ENCODE results near the gene UBE2U.
"Not testable (repeated sequence)": the region's sequence is repeated elsewhere in the genome, so short reads cannot be mapped to it uniquely, and the experiment has no call there.

Gene UBE2U

GRCh38 chr1:64224236-64224635, 20.8 kb downstream of the UBE2U start:
- not testable (repeated sequence) for H3K27me3 ChIP-seq (ENCODE audit: control insufficient read depth in 1 of 2, insufficient read depth in 2 of 2, low read length in 2 of 2); H3K4me1 ChIP-seq (ENCODE audit: insufficient read depth, low read length); H3K4me3 ChIP-seq (ENCODE audit: low read depth in 1 of 2, low read length in 2 of 2); H3K27ac ChIP-seq (ENCODE audit: low read depth, low read length); H3K9me3 ChIP-seq (ENCODE audit: low read length); H3K9ac ChIP-seq (ENCODE audit: low read length); H3K36me3 ChIP-seq (ENCODE audit: insufficient read depth, low read length)

- Histone ChIP-seq H3K9me3 (ENCODE audit: low read length) (no peaks in the 10 kb centered on the region), H3K36me3 (ENCODE audit: insufficient read depth, low read length) (no peaks in the 10 kb centered on the region), H3K4me3 (ENCODE audit: low read depth in 1 of 2, low read length in 2 of 2) (no peak overlapping the region), H3K27ac (ENCODE audit: low read depth, low read length) (no peak overlapping the region), H3K4me1 (ENCODE audit: insufficient read depth, low read length) (no peaks in the 10 kb centered on the region), H3K9ac (ENCODE audit: low read length) (no peak overlapping the region), H3K27me3 (ENCODE audit: control insufficient read depth in 1 of 2, insufficient read depth in 2 of 2, low read length in 2 of 2) (no peaks in the 10 kb centered on the region)
Observed at GRCh38 chr1:64228167-64228957, 24.9 kb downstream of the UBE2U start.

GRCh38 chr1:64229307-64229706, 25.9 kb downstream of the UBE2U start:
- Histone ChIP-seq H3K27ac (ENCODE audit: low read depth, low read length) (no peak overlapping the region), H3K9ac (ENCODE audit: low read length) (no peak overlapping the region), H3K4me3 (ENCODE audit: low read depth in 1 of 2, low read length in 2 of 2) (no peak overlapping the region), H3K27me3 (ENCODE audit: control insufficient read depth in 1 of 2, insufficient read depth in 2 of 2, low read length in 2 of 2) (no peaks in the 10 kb centered on the region), H3K9me3 (ENCODE audit: low read length) (no peaks in the 10 kb centered on the region), H3K36me3 (ENCODE audit: insufficient read depth, low read length) (no peaks in the 10 kb centered on the region), H3K4me1 (ENCODE audit: insufficient read depth, low read length) (no peaks in the 10 kb centered on the region)

- H3K9ac ChIP-seq (ENCODE audit: low read length), result no peak overlapping the region
- H3K27me3 ChIP-seq (ENCODE audit: control insufficient read depth in 1 of 2, insufficient read depth in 2 of 2, low read length in 2 of 2), result no peaks in the 10 kb centered on the region
- H3K4me1 ChIP-seq (ENCODE audit: insufficient read depth, low read length), result no peaks in the 10 kb centered on the region
- no peak overlapping the region for H3K27ac ChIP-seq (ENCODE audit: low read depth, low read length)
- no peaks in the 10 kb centered on the region for H3K36me3 ChIP-seq (ENCODE audit: insufficient read depth, low read length)
- H3K9me3 ChIP-seq (ENCODE audit: low read length), result no peaks in the 10 kb centered on the region
- H3K4me3 ChIP-seq (ENCODE audit: low read depth in 1 of 2, low read length in 2 of 2), result no peak overlapping the region
Observed at GRCh38 chr1:64231153-64231552, 27.7 kb downstream of the UBE2U start.

- H3K27me3 ChIP-seq (ENCODE audit: control insufficient read depth in 1 of 2, insufficient read depth in 2 of 2, low read length in 2 of 2), result no peaks in the 10 kb centered on the region
- H3K36me3 ChIP-seq (ENCODE audit: insufficient read depth, low read length), result no peaks in the 10 kb centered on the region
- H3K9ac ChIP-seq (ENCODE audit: low read length), result no peak overlapping the region
- H3K4me3 ChIP-seq (ENCODE audit: low read depth in 1 of 2, low read length in 2 of 2), result no peak overlapping the region
- H3K27ac ChIP-seq (ENCODE audit: low read depth, low read length), result no peak overlapping the region
- H3K4me1 ChIP-seq (ENCODE audit: insufficient read depth, low read length), result no peaks in the 10 kb centered on the region
- H3K9me3 ChIP-seq (ENCODE audit: low read length), result no peaks in the 10 kb centered on the region
Observed at GRCh38 chr1:64231654-64232053, 28.2 kb downstream of the UBE2U start.

- Histone ChIP-seq H3K27me3 (ENCODE audit: control insufficient read depth in 1 of 2, insufficient read depth in 2 of 2, low read length in 2 of 2) (no peaks in the 10 kb centered on the region), H3K4me1 (ENCODE audit: insufficient read depth, low read length) (no peaks in the 10 kb centered on the region), H3K9me3 (ENCODE audit: low read length) (no peaks in the 10 kb centered on the region), H3K27ac (ENCODE audit: low read depth, low read length) (no peak overlapping the region), H3K9ac (ENCODE audit: low read length) (no peak overlapping the region), H3K36me3 (ENCODE audit: insufficient read depth, low read length) (no peaks in the 10 kb centered on the region), H3K4me3 (ENCODE audit: low read depth in 1 of 2, low read length in 2 of 2) (no peak overlapping the region)
Observed at GRCh38 chr1:64234714-64235113, 31.3 kb downstream of the UBE2U start.

GRCh38 chr1:64235181-64235580, 31.8 kb downstream of the UBE2U start:
- Histone ChIP-seq H3K4me1 (ENCODE audit: insufficient read depth, low read length) (no peaks in the 10 kb centered on the region), H3K27ac (ENCODE audit: low read depth, low read length) (no peak overlapping the region), H3K27me3 (ENCODE audit: control insufficient read depth in 1 of 2, insufficient read depth in 2 of 2, low read length in 2 of 2) (no peaks in the 10 kb centered on the region), H3K4me3 (ENCODE audit: low read depth in 1 of 2, low read length in 2 of 2) (no peak overlapping the region), H3K36me3 (ENCODE audit: insufficient read depth, low read length) (no peaks in the 10 kb centered on the region), H3K9me3 (ENCODE audit: low read length) (no peaks in the 10 kb centered on the region), H3K9ac (ENCODE audit: low read length) (no peak overlapping the region)

GRCh38 chr1:64235910-64236309, 32.5 kb downstream of the UBE2U start:
- H3K9ac ChIP-seq (ENCODE audit: low read length), result no peak overlapping the region
- no peak overlapping the region for H3K4me3 ChIP-seq (ENCODE audit: low read depth in 1 of 2, low read length in 2 of 2)
- H3K4me1 ChIP-seq (ENCODE audit: insufficient read depth, low read length), result no peaks in the 10 kb centered on the region
- no peaks in the 10 kb centered on the region for H3K27me3 ChIP-seq (ENCODE audit: control insufficient read depth in 1 of 2, insufficient read depth in 2 of 2, low read length in 2 of 2)
- H3K9me3 ChIP-seq (ENCODE audit: low read length), result no peaks in the 10 kb centered on the region
- no peaks in the 10 kb centered on the region for H3K36me3 ChIP-seq (ENCODE audit: insufficient read depth, low read length)
- no peak overlapping the region for H3K27ac ChIP-seq (ENCODE audit: low read depth, low read length)

- Histone ChIP-seq H3K27me3 (ENCODE audit: control insufficient read depth in 1 of 2, insufficient read depth in 2 of 2, low read length in 2 of 2) (no peaks in the 10 kb centered on the region), H3K9me3 (ENCODE audit: low read length) (no peaks in the 10 kb centered on the region), H3K4me3 (ENCODE audit: low read depth in 1 of 2, low read length in 2 of 2) (no peak overlapping the region), H3K9ac (ENCODE audit: low read length) (no peak overlapping the region), H3K36me3 (ENCODE audit: insufficient read depth, low read length) (no peaks in the 10 kb centered on the region), H3K27ac (ENCODE audit: low read depth, low read length) (no peak overlapping the region), H3K4me1 (ENCODE audit: insufficient read depth, low read length) (no peaks in the 10 kb centered on the region)
Observed at GRCh38 chr1:64236541-64236954, 33.1 kb downstream of the UBE2U start.

GRCh38 chr1:64239519-64239918, 36.1 kb downstream of the UBE2U start:
- not testable (repeated sequence) for H3K27ac ChIP-seq (ENCODE audit: low read depth, low read length); H3K9me3 ChIP-seq (ENCODE audit: low read length); H3K36me3 ChIP-seq (ENCODE audit: insufficient read depth, low read length); H3K9ac ChIP-seq (ENCODE audit: low read length); H3K4me3 ChIP-seq (ENCODE audit: low read depth in 1 of 2, low read length in 2 of 2); H3K4me1 ChIP-seq (ENCODE audit: insufficient read depth, low read length); H3K27me3 ChIP-seq (ENCODE audit: control insufficient read depth in 1 of 2, insufficient read depth in 2 of 2, low read length in 2 of 2)

- Histone ChIP-seq H3K27me3 (ENCODE audit: control insufficient read depth in 1 of 2, insufficient read depth in 2 of 2, low read length in 2 of 2) (no peaks in the 10 kb centered on the region), H3K9me3 (ENCODE audit: low read length) (no peaks in the 10 kb centered on the region), H3K27ac (ENCODE audit: low read depth, low read length) (no peak overlapping the region), H3K4me3 (ENCODE audit: low read depth in 1 of 2, low read length in 2 of 2) (no peak overlapping the region), H3K36me3 (ENCODE audit: insufficient read depth, low read length) (no peaks in the 10 kb centered on the region), H3K9ac (ENCODE audit: low read length) (no peak overlapping the region), H3K4me1 (ENCODE audit: insufficient read depth, low read length) (no peaks in the 10 kb centered on the region)
Observed at GRCh38 chr1:64240206-64240605, 36.8 kb downstream of the UBE2U start.

GRCh38 chr1:64241069-64241468, 37.6 kb downstream of the UBE2U start:
- Histone ChIP-seq H3K9me3 (ENCODE audit: low read length) (no peaks in the 10 kb centered on the region), H3K27ac (ENCODE audit: low read depth, low read length) (no peak overlapping the region), H3K9ac (ENCODE audit: low read length) (no peak overlapping the region), H3K4me1 (ENCODE audit: insufficient read depth, low read length) (no peaks in the 10 kb centered on the region), H3K4me3 (ENCODE audit: low read depth in 1 of 2, low read length in 2 of 2) (no peak overlapping the region), H3K27me3 (ENCODE audit: control insufficient read depth in 1 of 2, insufficient read depth in 2 of 2, low read length in 2 of 2) (no peaks in the 10 kb centered on the region), H3K36me3 (ENCODE audit: insufficient read depth, low read length) (no peaks in the 10 kb centered on the region)
